GM19397 (cell line): ENCODE measurements around the gene ZC3H18.

ENCODE experiments used
- ATAC-seq: cut with Tn5 transposase; IDR thresholded peaks from one replicate; pipeline ENCODE4 v1.9.1; 2021; ENCODE audit warnings: mild to moderate bottlenecking, moderate library complexity; ENCODE audit not compliant: unreplicated experiment

Gene ZC3H18

GRCh38 chr16:88569985-88570690 lies at the start of gene ZC3H18:
TSS of gene ZC3H18 (plus strand) at chr16:88570403. CDS start at chr16:88577124, 6,721 bp downstream.
- peak; percentile 83 for ATAC-seq

- ATAC-seq = no peak
These were observed 48.5 kb upstream of the ZC3H18 start for GRCh38 chr16:88521674-88522073.

GRCh38 chr16:88522276-88522949 lies 47.8 kb upstream of the ZC3H18 start:
- no peak for ATAC-seq

GRCh38 chr16:88523309-88524161 lies 46.7 kb upstream of the ZC3H18 start:
- no peak for ATAC-seq

GRCh38 chr16:88524274-88524972 lies 45.8 kb upstream of the ZC3H18 start:
- no peak for ATAC-seq

GRCh38 chr16:88524973-88525662 lies 45.1 kb upstream of the ZC3H18 start:
- no peak for ATAC-seq

GRCh38 chr16:88525663-88525990 lies 44.6 kb upstream of the ZC3H18 start:
- ATAC-seq = no peak

GRCh38 chr16:88526008-88526905 lies 43.9 kb upstream of the ZC3H18 start:
- no peak for ATAC-seq

- no peak for ATAC-seq
These were observed 43.4 kb upstream of the ZC3H18 start for GRCh38 chr16:88526906-88527185.

GRCh38 chr16:88527186-88527936 lies 42.8 kb upstream of the ZC3H18 start:
- ATAC-seq = no peak

- no peak for ATAC-seq
These were observed 42.1 kb upstream of the ZC3H18 start for GRCh38 chr16:88527937-88528743.

- no peak for ATAC-seq
These were observed 41.3 kb upstream of the ZC3H18 start for GRCh38 chr16:88528902-88529318.

GRCh38 chr16:88529596-88529995 lies 40.6 kb upstream of the ZC3H18 start:
- no peak for ATAC-seq

- ATAC-seq = no peak
These were observed 39.9 kb upstream of the ZC3H18 start for GRCh38 chr16:88530051-88530857.

GRCh38 chr16:88530858-88531203 lies 39.4 kb upstream of the ZC3H18 start:
- no peak for ATAC-seq

GRCh38 chr16:88531346-88531745 lies 38.9 kb upstream of the ZC3H18 start:
- ATAC-seq = no peak

- no peak for ATAC-seq
These were observed 38.2 kb upstream of the ZC3H18 start for GRCh38 chr16:88531931-88532433.
